GM21529 (cell line): ENCODE measurements around the gene ROR1.

ENCODE experiments used
- ATAC-seq: cut with Tn5 transposase; IDR thresholded peaks from one replicate; pipeline ENCODE4 v1.9.1; 2021; ENCODE audit not compliant: unreplicated experiment

The ROR1 gene

DNA sequence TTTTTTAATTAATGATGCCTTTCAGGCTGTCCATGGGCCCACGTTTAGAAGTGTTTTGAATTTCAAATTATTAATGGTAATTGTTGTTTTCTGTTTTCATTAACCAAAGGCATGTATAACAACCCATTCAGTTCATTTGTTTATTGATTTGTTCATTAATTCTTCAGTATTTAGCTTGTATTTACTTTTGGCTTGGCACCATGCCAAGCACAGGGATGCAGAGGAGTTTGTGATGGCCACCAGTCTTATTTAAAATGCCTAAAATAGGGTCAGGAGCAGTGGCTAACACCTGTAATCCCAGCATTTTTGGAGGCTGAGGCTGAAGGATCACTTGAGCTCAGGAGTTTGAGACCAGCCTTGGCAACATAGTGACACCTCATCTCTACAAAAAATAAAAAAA, 75.3 kb downstream of the ROR1 start:
- ATAC-seq: no peak

DNA sequence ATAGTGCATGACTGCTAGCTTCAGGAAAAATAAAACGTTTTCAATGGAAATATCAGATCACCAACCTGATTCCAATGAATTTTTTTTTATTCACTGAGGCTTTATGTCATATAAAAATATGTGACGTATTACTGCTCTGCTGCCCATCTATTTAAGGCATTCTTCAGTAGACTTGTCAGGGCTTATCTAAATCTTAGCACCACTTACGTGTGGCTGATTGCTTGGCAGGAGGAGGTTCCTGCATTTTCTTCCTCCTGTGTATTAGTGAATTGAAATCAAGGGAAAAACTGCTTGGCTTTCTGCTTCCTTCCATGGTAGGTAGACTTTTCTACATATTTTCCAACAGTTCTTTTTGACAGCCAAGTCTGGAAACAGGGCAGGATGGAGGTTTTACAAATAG, 80.3 kb downstream of the ROR1 start:
- no peak for ATAC-seq

DNA sequence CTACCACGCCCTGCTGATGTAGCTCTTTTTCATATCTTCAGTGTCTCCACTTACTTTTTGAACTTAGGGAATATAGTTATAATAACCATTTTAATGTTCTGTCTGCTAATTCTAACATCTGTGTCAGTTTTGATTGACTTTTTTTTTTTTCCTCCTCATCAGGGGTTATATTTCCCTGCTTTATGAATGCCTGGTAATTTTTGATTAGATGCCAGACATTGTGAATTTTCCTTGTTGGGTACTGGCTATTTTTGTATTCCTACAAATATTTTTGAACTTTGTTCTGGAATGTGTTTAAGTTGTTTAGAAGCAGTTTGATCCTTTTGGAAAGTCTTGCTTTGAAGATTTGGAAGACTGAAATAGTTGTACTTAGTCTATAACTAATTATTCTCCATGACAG, 82.1 kb downstream of the ROR1 start:
- no peak for ATAC-seq

DNA sequence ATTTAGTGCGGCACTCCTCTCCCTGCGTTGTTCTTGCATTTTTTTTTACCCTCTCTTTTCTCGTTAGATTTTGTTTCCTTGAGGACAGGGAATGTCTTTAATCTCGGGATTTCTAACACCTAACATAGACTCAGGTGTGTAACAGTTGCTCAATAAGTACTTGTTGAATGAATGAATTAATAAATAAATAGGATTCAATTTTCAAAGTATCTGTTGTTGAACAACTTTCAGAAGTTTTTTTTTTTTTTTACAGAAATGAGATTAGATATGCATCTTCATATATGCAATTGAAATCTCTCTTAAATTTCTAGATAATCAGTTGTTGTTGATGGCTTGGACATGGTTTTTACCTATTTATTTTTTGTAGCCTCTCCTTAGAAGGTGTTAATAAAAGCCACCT, 83.1 kb downstream of the ROR1 start:
- ATAC-seq: no peak

DNA sequence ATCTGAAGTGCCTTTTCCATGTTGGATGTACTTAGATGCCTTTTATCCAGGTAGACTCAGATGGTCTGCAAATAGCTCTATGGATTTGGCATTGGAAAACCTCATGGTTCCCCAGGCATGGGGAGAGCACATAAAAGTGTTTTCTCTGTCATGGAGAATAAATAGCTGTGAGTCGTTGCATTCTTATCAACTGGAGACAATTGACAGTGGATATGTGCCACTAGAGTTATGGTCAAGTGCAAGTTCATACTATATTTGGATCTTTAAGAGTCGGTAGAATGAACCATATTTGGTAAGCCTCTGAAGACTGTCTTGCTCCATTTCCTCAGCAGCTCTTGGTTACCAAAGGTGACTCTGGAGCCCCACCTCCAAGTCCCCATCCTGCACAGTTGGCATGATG, 83.7 kb downstream of the ROR1 start:
- no peak for ATAC-seq

DNA sequence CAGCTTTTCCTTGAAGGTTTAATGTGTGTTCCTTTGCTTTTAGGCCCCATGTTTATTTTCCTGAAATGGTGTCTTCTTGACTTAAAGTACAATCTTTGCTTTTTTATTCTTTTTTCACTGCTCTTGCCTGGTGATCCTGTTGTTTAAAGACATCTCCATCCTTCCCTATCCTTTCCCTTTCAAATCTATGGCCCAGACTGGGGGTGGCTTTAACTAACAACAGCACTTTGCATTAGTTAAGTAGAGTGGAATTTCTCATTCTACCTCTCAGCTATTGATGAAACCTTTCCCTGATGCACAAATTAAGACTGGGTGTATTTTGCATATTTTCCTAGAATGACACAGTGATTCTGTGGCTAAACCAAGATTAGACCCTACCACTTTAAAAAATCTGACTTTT, 84.3 kb downstream of the ROR1 start:
- no peak for ATAC-seq

DNA sequence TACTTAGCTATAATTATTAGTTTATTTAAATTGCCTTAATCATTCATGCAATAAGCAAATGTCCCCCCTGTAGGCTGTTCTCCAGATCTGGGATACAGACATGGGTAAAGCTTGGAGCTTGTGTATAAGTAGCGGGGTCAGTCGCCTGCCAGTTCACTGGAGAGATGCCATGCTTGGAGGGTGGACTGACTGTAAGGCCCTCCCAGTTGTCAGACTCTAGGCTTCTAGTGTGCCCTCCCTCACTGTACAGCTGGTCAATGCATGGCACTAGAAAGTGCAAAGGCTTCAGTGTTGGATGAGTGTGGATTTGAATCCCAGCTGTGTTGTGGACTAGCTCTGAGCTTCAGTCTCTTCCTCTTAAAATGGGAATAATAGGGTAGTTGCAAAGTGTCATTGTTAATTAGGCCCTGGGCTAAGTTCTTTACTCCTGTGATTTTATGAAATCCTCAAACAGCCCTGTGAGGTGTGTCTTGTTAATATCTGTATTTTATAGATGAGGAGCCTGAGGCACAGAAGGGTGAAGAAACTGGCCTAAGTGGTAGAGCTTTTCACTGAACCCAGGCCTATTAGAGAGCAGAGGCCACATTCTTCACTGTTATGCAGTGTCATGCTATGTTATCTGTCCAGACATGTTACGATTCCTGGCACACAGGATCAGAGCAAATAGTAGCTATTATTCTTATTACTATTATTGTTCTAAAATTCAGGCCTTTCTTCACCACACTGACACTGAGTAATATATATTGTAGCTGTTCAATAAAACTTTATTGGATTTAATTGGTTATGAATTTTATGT, 85.9 kb downstream of the ROR1 start:
- ATAC-seq: no peak

DNA sequence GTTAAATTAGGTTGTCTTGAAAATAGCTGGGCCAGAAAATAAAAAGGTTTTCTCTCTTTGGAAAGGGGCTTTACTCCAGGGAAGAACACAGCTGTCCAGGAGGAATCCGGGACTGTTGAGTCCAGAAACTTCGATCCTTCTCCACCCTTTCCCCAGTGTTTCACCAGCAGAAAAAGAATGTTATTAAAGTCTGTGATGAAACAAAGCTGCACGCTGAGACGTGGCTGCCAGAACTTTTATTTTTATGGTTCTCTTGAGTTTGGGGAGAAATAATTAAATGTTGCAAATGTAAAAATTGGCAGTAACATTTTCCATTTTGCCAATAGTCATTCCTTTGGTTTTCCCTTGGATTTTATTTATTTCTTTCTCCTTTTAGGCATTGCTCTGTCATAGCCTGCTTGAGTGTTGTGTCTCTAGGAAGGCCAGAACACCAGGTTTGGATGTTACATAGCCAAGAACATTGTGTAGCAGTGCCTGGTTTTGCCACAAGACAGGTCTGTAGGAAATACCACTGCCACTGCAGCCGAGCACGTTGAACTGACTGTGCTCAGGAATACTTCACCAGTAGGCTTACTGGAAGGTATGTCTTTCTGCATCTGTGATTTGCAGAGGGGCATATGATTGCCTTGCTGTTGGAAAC, 87.4 kb downstream of the ROR1 start:
- no peak for ATAC-seq

DNA sequence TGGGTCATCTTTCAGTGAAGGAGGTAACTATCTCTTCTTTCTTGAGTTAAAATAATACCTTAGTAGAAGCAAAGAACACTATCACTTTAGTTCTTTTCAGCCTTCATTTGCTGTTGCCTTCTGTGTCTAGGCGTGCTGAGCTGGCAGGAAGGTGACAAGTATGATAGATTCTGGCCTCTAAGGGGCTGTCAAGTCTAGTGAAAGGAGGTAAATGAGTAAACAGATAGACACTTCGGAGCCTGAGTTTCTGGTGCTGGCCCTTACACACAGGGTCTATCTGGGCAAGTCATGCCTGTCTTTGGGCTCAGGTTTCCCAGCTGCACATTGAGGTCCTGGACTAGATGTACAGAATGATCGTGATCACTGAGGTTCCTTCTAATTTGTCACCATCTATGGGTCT, 89.3 kb downstream of the ROR1 start:
- ATAC-seq: no peak

DNA sequence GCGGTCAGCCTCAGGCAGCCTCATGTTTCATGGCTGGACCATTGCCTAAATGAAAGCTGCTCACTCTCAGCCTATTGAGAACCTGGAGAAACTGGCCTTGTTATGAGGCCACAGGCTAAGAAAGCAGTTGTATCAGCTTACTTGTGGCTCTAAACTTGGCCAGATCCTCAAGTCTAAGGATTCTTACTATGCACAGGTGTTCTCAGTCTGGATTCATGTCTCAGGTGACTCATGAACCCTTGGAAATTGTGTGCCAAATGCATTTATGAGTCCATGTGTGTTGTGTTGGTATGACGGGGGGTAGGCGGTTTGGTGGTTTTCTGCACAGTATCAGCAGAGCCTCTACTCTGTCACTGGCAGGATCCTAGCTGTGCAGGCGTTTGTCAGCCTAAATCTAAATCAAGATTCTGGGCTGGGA, 90.4 kb downstream of the ROR1 start:
- no peak for ATAC-seq

DNA sequence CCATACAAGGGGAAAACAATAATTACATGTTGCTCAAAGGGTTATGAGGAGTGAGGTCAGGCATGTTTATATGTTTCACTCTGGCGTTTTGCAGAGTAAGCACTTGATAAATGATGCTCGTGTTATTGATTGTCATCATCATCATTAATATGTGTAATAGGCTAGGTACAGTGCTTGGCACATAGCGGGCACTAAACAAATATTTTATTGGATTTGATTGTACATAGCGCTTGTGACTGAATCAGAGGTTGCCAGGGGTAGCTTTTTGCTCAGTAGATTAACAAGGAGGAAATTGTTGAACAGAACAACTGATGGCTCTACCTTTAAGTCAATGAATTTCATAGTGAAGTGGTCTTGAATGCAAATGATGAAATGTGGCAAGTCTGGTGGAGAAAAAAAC, 91.7 kb downstream of the ROR1 start:
- no peak for ATAC-seq

DNA sequence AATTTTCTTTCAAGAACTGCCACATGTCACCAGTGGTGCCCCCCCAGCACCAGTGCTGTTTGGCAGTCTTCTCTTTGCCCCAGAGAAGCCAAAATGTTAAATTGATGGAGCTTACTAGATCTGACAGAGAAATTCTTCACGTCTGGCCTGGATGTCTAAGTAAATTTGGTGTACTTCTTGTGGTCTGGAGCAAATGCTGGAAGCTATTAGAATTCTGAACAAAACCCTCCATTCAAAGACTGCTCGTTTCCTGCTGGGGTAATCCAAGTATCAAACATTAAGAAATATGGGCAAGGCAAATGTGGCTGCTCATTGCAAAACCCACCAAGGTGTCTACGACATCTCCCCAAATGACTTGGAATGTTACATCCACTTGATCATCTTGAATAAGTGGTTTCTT, 92.3 kb downstream of the ROR1 start:
- no peak for ATAC-seq

DNA sequence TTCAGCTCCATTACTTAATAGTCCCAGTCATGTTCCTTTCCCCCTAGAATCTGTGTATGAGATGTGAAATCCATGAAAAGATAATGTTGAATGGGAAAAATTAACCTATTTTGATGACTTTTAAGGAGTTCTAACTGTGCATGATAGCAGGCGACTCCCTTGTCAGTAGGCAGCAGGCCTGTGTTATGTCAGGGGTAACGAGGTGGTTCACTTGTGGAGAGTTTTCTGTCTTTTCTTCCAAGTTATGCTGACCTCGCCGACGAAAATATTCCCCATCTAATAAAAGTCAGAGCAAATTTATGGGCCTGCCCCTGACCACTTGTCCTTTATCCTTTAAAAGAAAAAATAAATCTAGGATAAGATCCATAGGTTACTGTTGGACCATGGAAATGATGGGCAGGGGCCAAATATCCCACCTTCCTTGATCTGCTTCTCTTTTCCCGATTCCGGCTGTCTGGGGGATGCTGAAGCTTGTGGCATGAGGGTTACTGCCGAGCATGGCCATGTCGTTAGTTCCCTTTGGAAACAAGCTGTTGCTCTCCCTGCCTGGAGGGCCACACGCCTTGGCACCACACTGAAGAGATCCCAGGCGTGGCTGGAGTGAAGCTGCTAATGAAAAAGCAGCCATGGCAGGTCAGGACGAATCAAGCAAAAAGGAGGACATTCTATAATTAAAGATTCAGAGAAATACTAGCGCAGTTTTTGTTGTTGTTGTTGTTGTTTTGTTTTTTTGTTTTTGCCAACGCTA, 93.8 kb downstream of the ROR1 start:
- ATAC-seq: no peak

DNA sequence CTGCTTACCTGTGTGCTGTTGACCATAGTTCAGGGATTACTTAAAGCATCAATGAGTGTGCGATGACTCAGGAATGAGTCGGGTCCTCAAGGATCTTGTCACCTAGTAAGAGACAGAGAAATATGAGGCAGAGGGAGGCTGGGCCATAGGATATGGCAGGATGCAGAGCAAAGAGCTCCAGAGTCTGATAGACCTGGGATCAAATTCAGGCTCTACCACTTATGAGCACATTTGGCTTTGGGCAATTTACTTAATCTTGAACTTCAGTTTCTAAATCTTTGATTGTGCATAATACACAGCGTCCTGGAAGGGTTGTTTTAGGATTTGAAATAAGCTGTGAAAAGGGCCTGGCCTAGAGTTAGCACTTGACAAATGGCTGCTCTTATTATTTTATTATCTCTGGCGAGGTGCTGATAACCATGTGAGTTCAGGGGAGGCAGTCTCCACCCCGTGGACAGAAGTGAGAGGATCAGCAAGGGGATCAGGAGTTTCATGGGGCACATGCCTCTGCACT, 94.5 kb downstream of the ROR1 start:
- ATAC-seq: no peak

DNA sequence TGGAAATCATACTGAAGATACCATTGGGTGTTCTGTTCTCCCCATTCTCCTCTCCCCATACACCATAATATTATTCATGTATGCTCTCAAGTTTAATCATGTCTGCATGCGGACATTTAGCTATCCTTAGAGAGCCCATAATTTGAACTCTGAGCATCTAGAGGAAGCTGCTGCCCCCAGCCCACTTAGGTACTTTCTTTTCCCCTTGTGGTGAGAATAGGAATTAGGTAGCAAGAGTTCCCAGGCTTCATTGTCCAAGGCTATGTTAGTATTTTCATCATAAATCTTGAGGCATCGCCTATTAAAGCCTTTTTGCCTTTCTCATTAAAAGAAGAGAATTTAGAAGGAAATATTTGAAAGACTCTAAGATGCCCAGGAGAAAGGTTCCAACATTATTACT, 96.3 kb downstream of the ROR1 start:
- ATAC-seq: no peak

DNA sequence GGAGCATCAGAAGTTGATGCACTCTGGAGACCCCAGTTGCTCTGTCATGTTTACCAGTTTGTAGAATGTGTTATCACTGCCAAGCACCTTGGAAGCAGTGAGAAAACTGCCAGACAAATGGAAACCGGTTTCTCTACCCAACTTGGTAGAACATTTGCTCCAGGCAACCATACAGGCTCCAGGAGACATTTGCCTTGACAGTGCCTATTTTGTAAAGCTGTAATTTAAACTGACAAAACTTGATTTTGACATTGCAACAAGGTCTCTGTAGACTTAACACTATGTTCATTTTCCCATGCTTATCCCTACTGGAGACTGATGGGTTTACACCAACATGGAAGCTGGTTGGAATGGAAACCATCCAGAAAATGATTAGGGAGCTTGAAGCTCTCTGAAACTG, 97.6 kb downstream of the ROR1 start:
- no peak for ATAC-seq

DNA sequence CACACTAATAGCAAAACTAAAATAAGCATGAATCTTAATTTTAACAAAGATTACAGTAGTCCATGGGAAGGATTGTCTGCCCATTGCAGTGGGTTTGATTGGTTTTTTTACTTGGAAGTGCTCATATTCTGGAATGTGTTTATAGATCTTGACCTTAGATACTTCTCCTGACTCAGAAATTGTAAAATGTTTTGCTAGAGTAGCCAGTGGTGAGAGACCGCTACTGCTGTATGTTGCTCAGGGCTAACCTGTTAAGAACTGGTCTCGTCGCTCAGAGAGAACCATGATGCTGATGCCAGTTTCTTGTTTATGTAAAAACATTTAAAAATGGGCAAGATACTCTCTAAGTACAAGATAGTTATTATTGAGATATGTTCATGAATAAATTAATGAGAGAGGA, 99.9 kb downstream of the ROR1 start:
- ATAC-seq: no peak

DNA sequence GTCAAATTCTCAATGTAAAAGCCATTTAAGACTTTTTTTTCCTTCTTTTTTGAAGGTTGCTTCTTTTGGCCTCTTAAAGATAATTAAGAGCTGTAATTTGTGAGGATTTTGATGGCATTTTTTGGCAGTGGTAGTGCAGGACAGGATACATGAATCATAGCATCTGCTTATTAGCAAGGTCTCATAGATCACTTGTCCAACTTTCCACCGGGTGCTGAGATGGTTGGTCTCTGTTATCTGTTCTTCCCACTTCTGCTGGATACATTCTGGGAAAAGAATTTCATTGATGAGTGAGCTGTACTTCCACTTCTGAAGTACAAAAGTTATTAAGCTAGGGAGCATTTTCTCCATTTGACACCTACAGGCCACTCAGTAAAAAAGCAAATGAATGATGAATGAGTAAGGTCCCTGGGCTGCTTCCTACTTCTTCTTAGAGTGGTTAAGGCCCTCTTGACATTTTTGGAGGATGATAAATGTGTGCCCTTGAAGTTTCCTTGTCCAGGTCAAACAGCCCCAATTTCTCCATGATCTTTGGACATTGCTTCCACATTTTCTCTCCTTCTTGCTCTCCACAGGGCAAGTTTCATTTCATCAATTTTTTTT, 100.6 kb downstream of the ROR1 start:
- no peak for ATAC-seq

DNA sequence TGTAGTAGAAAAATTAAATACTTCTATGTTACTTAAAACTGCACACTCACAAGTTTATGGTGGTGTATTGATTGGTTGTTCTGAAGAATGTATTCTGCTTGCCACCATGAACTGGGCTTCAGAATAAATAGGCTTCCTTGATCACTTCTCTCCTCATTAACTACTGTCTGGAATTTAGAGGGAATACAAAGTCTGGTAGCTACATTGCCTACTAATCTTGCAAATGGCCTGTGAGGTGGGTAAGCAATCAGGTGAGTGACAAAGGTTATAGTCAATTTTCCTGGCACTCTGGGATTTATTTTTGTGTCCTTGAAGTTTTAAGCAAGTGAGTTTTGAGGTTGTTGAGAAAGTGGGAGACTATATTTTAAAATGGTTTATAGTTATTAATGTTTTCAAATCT, 101.8 kb downstream of the ROR1 start:
- no peak for ATAC-seq

DNA sequence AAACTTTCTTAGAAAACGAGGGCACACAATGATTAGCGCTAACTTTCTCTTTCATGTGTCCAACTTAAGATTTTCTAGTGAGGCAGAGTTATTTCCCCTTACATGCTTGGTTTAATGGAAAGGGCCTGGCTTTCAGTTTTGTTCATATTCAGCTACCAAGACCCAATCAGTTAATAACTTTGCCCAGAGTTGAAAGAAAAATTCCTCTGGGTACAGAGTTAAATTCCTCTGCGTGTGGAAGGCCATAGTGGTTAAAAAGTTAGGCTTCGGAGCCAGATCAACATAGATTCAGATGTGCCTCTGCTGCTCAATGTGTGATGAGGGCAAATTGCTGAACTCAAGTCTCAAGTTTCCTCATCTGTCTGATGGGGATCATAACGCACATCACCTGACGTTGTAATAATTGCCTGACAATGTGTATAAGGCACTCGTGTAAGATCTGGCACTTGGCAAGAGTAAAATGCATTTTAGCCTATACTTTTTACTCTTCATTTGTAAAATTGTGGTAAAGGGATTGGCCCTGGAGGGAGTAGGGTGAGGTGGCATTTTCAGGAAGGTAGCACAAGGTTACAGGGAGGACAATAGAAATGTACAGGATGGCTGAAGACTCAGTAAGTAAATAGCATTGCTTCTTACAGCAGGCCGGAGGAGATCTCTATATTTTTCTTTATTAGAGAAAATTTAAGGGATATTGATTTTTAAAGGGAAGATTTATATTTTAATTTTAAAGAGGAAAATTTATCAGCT, 103.4 kb downstream of the ROR1 start:
- no peak for ATAC-seq

DNA sequence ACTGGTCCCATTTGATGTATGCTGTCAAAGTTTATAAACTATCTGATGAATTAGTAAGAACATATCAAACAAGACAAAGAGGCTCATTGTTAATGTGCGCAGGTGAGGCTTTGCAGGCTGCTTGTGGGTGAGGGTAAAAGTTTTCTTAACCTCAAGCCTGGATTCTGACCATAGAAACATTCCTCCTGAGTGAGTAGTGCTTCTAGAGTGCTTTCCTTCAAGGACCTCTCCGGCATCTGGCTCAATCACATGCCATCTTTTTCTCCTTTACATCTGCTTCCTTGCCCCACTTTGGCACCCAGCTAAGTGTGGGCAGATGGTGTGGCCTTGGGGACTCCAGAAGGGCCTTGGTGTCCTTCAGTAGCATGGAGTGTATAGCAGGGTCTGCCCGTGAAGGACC, 104.0 kb downstream of the ROR1 start:
- ATAC-seq: no peak
